GM21619 (cell line): ENCODE results near the gene TPBG.

Experiments used
- ATAC-seq: cut with Tn5 transposase; IDR thresholded peaks from one replicate; pipeline ENCODE4 v1.9.1; 2021; ENCODE audit not compliant: unreplicated experiment

Gene TPBG

GRCh38 chr6:82363428-82364086 lies at the start of gene TPBG:
TPBG (plus strand) TSS chr6:82363817; CDS start chr6:82364962, 1,145 bp downstream.
- peak; percentile 47 for ATAC-seq

- ATAC-seq: no peak
Measured at GRCh38 chr6:82322386-82322785, 41.2 kb upstream of the TPBG start.

- no peak for ATAC-seq
Measured at GRCh38 chr6:82329766-82330165, 33.9 kb upstream of the TPBG start.

GRCh38 chr6:82330171-82330804 lies 33.3 kb upstream of the TPBG start:
- ATAC-seq: no peak

GRCh38 chr6:82331031-82331773 lies 32.4 kb upstream of the TPBG start:
- no peak for ATAC-seq

- ATAC-seq: no peak
Measured at GRCh38 chr6:82333781-82334180, 29.8 kb upstream of the TPBG start.

- ATAC-seq: no peak
Measured at GRCh38 chr6:82337688-82338257, 25.8 kb upstream of the TPBG start.

- ATAC-seq: no peak
Measured at GRCh38 chr6:82348130-82348529, 15.5 kb upstream of the TPBG start.

GRCh38 chr6:82353848-82354247 lies 9.8 kb upstream of the TPBG start:
- no peak for ATAC-seq

- ATAC-seq: no peak
Measured at GRCh38 chr6:82360552-82360951, 3.1 kb upstream of the TPBG start.

- ATAC-seq: no peak
Measured at GRCh38 chr6:82361631-82362030, 2.0 kb upstream of the TPBG start.

- no peak for ATAC-seq
Measured at GRCh38 chr6:82362144-82362543, 1.5 kb upstream of the TPBG start.

GRCh38 chr6:82362878-82363427 lies 664 bp upstream of the TPBG start:
- no peak for ATAC-seq

GRCh38 chr6:82364087-82365015 lies 734 bp downstream of the TPBG start:
- ATAC-seq: peak; percentile 34

GRCh38 chr6:82365016-82365795 lies 1.6 kb downstream of the TPBG start:
- ATAC-seq: peak; percentile 8

GRCh38 chr6:82367704-82368103 lies 4.1 kb downstream of the TPBG start:
- ATAC-seq: no peak

GRCh38 chr6:82370788-82371187 lies 7.2 kb downstream of the TPBG start:
- ATAC-seq: no peak

- ATAC-seq: no peak
Measured at GRCh38 chr6:82371799-82372546, 8.4 kb downstream of the TPBG start.

GRCh38 chr6:82372656-82373055 lies 9.0 kb downstream of the TPBG start:
- no peak for ATAC-seq
